Fibroblast of mammary gland (primary cell): Measurements from ENCODE around the gene CREG1.

Source experiments
- DNase-seq: peaks from one replicate; pipeline ENCODE4 v3.0.0-alpha.2; 2010; ENCODE audit warnings: low read depth
- H3K4me3 ChIP-seq: 2 replicates; pipeline ENCODE4 v1.5.1; 2011; ENCODE audit warnings: low read depth, mild to moderate bottlenecking, low read length, moderate library complexity; ENCODE audit not compliant: control insufficient read depth
- CTCF ChIP-seq: conservative IDR thresholded peaks from 2 replicates; pipeline ENCODE4 v1.5.1; 2011; ENCODE audit warnings: low read depth, low read length, inconsistent platforms; ENCODE audit not compliant: control insufficient read depth, insufficient read depth

The CREG1 gene

GRCh38 chr1:167553136-167554027, at the start of gene CREG1:
TSS of gene CREG1 (minus strand) at chr1:167553762.
- H3K4me3 ChIP-seq = peak within 1 kb of the TSS; percentile 60
- peak; percentile 86 for DNase-seq
- no peak for TF ChIP-seq CTCF

DNA sequence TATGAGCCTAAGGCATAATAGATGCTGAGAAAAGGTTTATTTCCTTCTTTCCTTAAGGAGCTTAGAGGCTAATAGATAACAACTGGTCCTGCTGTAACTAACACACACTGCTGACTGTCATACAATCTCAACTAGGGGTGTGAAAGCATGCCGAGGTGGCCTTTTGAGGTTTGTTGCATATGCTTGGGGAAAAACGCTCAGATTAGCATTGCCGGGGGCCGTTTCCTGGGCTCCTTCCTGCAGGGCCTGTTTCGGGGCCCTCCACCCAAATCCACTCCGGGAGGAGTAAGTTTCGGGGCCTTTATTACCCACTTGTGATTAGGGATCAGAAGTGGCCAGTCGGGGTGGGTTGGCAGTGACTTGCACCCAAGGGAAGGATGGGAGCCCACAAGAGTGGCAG, 49.3 kb upstream of the CREG1 start:
- DNase-seq = no peak
- no peak overlapping the region for H3K4me3 ChIP-seq
- no peak for TF ChIP-seq CTCF

DNA sequence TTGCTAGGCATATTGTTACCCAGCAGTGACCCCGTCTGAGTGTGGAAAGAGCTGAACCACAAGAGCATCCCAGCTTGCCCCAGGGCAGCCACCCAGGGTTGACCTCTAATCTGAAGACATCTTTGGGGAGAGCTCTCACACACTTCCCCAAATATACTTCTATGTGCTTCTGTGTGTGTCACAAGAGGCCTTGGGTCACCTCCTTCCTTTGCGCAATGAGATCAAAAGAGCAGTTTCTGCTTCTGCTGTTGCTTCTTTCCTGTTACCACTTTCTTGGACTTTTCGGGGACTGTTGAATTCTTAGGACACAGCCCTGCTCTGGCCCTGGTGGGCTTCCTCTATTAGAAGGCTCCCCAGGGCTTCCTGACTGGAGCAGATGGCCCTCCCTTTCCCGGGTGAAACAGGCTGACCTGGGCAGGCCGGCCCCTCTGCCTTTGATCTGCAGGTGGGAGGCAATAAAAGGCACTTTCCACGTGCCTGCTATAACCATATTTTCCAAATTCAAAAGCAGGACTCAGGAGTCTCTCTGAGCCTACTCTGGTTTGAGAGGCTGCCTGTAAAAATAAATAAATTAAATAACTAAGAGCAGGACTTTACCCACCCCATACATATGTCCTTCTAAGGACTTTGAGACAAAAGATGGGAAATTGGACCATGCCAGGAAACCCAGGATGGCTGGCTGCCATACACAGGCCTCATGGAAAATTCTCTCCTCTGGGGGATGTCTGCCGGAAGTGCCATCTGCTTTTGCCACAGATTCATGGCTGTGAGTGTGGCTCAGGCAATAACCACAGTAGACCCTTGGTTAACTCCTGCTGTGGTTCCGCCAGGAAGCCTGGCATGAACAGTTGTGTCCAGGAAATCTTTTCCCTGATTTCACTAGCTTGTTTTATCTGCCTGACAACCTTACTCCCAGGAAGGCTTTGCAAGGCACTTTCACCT, 48.2 kb upstream of the CREG1 start:
- no peak for DNase-seq
- TF ChIP-seq CTCF = no peak
- no peak overlapping the region for H3K4me3 ChIP-seq

GRCh38 chr1:167599957-167600581, 46.5 kb upstream of the CREG1 start:
- peak; percentile 57 for DNase-seq
- TF ChIP-seq CTCF = peak; percentile 46

GRCh38 chr1:167594822-167595221, 41.3 kb upstream of the CREG1 start:
- no peak overlapping the region for H3K4me3 ChIP-seq
- no peak for TF ChIP-seq CTCF
- no peak for DNase-seq

More at GRCh38 chr1:167599957-167600581, 46.5 kb upstream of the CREG1 start:
- H3K4me3 ChIP-seq = no peak overlapping the region

DNA sequence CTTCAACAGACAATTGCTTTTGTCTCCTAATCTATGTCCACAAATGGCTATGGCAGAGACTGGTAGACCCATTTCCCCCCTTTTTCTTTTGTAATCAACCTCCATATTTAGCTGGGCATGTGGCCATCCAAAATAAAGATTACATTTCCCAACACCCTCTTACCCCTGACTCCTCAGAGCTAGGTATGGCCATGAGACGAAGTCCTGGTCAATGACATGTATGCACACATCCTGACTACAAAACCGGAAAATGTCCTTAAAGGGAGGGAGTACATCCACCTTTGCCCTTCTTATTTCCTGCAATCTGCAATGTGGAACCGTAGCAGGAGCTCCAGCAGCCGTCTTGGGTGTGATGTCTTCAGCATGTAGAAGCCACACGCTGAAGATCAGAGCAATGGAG, 40.3 kb upstream of the CREG1 start:
- H3K4me3 ChIP-seq = no peak overlapping the region
- no peak for TF ChIP-seq CTCF
- no peak for DNase-seq
